ENCODE measurements around the gene GUCA1C. TPM values are rescaled to one million over a fixed set of nuclear protein-coding genes. Genes with fewer than 3 reads are reported as not detected.

GUCA1C gene, protein sequence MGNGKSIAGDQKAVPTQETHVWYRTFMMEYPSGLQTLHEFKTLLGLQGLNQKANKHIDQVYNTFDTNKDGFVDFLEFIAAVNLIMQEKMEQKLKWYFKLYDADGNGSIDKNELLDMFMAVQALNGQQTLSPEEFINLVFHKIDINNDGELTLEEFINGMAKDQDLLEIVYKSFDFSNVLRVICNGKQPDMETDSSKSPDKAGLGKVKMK
- total RNA-seq: not detected in 2 replicates

DNA sequence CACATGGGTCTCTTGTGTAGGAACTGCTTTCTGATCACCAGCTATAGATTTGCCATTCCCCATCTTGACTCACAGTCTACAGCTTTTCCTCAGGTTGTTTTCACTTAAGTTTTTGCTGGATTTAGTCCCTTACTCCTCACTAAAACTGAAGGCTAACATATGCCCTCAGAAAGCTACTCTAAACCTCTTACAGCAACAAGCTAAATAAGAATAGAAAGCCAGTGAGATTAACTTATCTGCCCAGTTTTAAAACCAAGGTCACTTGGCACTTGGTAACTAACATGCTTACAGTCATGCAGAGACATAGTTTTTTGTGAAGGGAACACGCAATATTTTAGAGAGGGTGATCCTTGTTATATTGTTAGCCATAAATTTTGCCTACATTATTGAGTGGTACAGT lies at the start of gene GUCA1C:
TSS of gene GUCA1C (minus strand) at position 180 of the 400 bp plus-strand sequence. CDS start at position 63, 117 bp downstream.
- no peak for DNase-seq (ENCODE audit: low read depth in 2 of 2)

DNA sequence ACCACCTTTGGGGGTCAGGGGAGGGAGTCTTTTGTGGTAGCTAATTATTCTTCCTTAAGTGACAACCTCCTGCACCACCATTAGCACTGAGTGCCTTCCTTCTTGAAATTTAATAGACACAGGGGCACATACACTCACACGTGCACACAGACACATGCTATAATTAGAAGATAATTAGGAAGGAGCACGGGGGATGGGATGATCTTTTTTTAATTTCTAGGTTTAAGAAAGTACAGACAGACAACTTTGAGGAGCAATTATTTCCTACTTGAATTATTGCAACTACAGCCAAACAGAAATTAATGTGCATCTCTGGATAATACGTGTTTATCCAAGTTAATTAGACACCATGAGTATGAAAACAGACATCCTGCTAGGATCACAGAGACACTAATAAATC lies 44.8 kb upstream of the GUCA1C start:
- DNase-seq (ENCODE audit: low read depth in 2 of 2): no peak

DNA sequence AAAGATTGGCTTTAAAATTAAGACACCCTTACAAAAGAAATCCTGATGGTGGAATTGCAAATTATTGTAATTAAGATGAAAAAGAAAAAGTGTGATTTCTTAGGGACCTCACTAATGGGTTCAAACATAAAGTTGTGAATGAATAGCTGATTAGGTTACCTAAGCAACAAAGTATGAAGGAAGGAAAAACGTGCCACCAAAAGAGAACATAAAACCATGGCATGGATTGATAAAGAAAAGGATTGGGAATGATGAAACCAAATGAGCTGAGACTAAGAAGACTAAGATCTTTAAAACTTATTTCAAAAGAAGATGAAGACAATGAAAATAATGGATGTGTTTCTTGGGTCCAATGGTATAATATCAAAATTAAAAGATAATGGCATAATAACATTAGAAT lies 32.2 kb upstream of the GUCA1C start:
- DNase-seq (ENCODE audit: low read depth in 2 of 2): no peak

DNA sequence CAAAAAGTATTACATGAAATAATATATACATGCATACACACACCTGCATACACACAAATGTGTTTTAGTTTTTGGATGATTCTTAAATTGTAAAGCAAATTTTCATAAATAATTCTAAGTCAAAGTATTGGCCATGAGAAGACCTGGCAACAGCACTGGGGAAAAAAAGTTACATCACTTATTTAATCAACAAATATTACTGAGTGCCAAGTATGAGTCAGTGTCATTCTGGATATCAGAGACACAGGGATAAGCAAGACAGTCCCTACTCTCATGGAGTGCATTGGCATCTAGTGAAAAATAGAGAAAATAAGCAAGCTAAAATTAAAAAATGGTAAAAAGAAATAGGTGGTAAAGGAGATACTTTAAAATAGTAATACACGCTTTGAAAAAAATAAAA lies 29.4 kb upstream of the GUCA1C start:
- no peak for DNase-seq (ENCODE audit: low read depth in 2 of 2)

DNA sequence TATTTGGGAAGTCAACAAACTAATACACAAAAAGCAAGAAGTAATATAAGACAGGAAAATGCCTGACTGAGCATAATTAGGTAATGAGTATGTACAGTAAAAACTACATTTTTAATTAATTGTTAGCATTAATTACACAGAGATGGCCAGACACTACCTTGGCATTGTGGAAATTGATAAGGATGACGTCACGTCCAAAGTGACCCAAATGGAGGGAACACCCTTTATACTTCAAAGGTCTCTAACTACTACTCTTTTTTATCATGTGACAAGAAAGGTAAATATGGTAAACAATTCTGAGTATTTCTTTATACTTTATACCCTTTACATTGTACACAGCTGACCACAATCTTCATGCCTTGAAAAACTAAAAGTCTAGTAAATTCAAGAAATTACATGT lies 22.4 kb upstream of the GUCA1C start:
- no peak for DNase-seq (ENCODE audit: low read depth in 2 of 2)

DNA sequence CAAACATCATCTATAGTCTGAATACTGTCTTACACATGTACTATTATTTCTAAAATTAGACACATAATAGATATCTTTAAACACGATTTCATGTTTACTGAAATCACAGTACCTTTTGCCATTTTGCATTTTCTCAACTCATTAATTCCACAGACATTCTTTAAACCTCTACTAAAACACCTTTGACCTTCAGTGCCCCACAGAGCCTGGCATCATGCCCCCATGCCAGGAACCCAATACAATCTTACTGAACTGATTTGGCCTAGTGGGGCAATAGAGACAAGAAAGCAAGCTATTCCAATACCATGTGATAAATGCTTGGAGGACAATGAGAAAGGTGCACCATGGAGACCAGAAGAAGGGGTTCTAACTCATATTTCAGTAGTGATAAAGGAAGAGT lies 19.3 kb upstream of the GUCA1C start:
- DNase-seq (ENCODE audit: low read depth in 2 of 2): no peak

DNA sequence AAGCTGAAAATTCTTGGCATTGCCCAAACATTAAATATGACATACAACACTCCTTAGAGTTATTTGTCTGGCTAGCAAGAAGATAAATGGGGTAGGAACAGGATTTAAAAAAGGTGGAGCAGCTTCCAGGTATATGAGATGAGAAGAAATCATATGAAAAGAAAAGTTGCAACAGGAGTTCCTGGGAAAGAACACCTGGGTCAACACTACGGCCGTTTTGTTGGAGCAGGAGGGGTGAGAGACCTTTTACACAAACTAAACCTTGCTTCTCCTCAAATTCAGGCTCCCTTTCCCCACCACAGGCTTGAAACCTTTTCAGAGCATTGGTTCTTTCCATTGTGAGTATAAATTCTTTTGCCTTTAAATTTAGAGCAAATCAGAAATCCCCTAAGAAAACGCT lies 18.8 kb upstream of the GUCA1C start:
- DNase-seq (ENCODE audit: low read depth in 2 of 2): no peak

DNA sequence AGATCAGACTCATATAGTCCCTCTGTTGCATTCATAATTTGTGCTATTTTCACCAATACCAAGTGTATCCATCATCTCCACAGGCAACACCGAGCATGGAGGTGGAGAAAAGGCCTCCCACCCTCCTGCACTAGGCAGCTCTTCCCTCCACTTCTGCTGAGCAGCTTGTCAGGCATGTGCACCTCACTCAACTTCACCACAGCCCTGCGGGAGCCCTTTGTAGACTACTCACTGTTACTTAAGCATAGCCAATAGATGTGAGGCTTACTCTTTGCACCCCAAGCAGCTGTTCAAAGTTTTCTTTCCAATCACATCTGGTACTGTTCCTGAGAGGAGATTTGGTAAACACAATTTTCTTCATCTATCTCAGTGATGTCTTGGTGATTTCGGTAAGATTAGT lies 16.9 kb upstream of the GUCA1C start:
- no peak for DNase-seq (ENCODE audit: low read depth in 2 of 2)

DNA sequence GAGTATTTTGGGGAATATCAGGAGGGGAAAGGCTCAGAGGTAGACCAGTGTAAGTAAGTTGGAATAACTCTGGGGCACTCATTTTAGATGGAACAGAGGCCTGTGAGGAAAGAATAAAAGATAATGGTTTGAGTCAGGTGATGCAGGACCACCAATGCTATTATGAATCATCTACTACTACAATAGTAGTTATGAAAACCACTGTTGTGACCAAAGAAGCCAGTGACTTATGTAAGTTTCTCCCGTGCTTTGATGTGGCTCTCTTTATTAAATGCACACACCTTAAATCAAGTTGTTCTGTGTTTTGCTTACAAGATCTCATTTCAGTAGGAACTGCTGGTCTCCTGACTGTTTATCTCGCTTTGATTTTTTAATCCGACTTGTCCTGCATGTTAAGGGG lies 13.1 kb upstream of the GUCA1C start:
- DNase-seq (ENCODE audit: low read depth in 2 of 2): no peak

DNA sequence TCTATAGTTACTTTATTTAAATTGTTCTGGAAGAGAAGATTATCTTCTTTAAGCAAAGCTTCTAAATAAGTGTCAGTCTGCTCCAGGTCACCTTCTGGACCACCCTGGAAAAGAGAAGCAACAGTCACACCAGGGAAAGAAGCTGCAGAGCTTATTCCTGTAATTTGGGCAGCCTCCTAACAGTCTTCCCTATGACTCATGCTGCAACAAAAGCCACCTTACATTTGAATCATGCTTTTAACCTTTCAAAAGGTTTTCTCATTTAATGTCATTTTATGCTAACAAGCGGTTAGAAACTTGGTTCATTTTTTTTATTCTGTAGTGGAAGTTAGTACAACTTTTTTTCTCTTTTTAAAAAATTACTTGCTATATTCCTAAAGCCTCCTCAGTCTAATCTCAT lies 5.3 kb upstream of the GUCA1C start:
- no peak for DNase-seq (ENCODE audit: low read depth in 2 of 2)

DNA sequence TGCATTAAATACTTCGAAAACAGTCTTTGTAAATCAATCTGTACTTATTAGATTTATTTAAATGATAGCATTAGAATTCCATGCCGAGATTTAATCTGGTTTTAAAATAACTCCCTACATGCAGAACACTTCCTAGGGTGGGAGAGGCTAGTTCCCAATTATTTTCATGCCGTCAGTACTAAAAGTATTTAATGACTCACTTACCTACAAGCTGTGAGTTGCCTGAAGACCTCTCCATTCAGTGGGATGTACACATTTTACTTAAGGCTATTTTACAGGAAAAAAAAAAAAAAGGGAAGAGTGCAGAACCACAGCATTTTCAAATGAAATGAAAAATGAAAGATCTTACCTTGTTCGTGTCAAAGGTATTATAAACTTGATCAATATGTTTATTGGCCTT lies 469 bp downstream of the GUCA1C start:
- no peak for DNase-seq (ENCODE audit: low read depth in 2 of 2)

DNA sequence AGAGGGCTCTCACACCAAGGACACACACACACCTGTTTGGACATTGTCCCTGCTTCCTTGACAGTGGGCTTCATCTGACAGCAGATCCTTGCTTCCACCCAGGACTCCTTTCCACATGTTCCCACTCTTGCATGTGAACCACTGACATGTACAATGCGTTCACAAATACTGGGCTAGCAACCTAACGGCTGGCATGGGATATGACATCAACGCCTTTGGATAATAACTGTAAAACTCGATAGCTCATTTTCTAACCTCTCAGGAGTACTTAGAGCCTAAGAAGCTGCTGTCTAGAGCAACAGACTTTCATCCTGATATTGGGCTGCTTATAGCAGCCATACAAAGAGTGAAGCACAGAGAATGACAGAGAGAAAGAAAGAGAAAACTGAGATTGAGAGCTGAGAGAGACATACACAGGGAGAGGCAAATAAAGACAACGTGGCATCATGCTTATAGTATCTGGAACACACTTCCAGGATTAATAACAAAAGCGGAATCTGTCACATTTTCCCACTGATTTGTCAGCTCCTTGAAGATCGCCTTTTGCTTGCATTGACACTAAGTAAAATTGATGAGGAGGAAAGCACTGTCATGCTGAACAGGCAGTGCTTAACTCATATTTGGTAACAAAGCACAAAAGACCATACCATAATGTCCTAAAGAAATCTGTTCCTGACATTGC lies 1.7 kb downstream of the GUCA1C start:
- no peak for DNase-seq (ENCODE audit: low read depth in 2 of 2)

DNA sequence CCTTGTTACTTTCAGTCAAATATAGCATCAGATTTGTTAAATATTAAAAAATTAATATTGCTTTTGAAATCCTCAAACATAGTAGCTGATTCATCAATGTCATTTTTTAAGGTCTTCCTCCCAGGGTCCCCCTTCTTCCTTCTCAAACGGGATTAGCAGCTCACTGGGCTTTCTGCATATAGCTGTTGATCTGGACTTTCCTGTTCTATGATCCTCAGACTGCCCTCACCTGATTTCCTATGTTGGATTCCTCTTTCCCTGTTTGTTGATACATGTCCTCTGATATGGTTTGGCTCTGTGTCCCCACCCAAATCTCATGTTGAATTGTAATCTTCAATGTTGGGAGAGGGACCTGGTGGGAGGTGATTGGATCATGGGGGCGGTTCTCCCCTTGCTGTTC lies 5.8 kb downstream of the GUCA1C start:
- DNase-seq (ENCODE audit: low read depth in 2 of 2): no peak

DNA sequence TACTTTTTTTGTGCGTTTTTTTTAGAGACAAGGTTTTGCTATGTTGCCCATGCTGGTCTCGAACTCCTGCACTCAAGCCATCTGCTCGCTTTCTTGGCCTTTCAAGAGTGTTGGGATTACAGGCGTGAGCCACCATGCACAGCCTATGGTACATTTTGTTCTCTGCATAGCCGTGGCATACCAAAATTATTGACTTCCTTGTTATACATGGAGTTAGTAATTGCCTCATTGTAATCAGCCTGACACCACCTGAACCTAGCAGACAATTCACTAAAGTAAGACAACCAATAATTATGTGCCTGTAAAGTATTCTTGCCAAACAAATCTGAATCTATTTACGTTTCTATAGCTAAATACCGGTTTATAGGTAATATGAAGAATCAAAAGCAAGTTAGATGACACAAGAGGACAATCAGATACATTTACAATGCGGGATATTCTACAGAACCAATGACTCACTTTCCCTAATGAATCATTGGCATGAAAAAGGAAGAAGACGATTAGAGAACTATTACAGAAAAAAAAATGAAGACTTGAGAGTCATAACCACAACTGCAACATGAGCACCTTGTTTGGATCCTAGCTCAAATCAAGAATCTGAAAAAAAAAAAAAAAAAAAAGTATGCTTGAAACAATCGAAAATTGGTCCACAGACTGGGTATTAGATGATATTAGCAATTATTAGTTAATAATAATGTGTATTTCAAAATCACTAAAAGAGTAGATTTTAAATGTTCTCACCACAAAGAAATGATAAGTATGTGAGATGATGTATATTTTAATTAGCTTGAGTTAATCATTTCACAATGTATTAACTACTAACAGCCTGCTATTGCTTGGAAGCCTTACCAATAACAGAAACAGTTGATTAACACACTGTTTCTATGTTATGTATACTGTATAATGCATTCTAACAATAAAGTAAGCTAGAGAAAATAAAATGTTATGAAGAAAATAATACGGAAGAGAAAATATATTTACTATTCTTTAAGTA lies 7.1 kb downstream of the GUCA1C start:
- no peak for DNase-seq (ENCODE audit: low read depth in 2 of 2)

DNA sequence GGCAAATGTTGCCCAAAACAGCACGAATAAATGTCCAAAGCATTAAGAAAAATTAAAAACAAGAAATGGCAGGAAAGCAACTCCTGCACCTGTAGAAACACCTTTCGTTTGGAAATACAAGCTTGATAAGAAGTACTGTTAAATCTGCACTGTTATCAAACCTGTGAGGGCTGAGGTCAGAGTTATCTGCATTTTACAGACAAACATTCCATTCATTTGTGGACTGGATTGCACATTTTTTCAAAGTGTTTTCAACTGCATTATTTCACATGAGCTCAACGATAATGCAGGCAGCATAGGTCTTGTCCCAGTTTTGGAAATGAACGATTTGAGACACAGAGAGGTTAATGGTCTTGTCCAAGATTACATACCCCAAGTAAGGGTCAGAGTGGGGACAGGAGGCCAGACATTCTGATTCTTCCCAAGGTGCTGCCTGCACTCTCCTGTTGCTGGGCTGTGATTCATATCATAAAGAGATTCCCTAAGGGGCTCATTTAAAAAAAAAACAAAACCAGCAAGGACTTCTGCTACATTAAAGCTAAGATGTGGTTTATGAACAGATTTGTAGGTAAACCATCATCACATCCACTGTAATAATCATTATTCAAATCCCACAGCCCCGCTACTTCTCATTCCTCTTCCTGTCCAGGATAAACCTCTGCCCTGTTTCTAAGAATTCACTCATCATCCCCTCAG lies 13.0 kb downstream of the GUCA1C start:
- no peak for DNase-seq (ENCODE audit: low read depth in 2 of 2)

DNA sequence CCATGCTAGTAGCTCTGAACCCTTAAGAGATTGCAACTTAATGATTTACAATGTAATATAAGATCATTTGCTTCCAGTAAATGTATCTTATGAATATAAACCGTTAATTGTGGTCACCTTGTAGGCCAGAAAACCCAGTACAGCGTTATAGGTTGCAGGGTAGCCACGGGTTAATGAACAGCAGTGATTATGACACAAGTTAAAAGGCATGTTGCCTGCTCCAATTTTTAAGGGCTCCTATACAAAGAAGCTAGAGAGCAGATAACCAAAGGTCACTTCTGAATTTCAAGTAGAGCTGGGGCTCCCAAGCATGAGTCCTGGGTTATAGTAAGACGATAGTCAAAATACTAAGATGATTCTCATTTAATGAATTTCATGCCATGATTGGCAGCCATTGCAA lies 13.5 kb downstream of the GUCA1C start:
- DNase-seq (ENCODE audit: low read depth in 2 of 2): no peak

DNA sequence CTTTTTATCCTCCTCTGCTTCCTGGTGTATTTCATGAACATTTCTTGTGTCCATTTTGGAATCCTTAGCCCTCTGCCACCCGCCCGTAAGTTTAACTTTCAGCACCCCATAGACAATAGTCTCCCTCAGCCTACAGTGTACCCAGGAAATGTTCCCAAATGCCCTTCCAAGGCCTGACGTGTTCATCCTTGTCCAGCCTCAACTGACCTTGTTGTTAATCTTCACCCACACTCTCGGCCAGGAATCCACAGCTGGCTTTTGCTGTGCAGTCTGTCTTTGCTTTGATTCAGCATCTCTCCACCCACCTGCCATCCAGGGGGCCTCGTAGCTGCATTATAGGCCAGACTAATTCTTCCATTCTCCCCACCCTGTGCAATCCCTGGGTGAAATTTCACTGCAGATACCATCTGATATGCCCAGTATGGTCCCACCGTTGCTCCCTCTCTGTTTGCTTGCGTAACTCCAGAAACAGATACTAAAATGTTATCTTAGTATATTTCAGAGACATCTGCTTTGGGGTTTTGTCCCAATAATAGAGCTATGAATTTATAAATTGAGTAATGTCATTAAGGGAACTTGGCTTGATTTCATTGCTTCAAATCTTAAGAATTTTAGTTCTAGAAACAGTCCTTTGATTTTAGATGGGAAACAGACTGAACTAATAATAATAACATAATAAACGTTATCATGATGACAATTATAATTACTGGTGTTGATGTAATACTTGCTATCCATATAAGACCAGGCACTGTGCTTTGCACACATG lies 16.6 kb downstream of the GUCA1C start:
- DNase-seq (ENCODE audit: low read depth in 2 of 2): no peak

DNA sequence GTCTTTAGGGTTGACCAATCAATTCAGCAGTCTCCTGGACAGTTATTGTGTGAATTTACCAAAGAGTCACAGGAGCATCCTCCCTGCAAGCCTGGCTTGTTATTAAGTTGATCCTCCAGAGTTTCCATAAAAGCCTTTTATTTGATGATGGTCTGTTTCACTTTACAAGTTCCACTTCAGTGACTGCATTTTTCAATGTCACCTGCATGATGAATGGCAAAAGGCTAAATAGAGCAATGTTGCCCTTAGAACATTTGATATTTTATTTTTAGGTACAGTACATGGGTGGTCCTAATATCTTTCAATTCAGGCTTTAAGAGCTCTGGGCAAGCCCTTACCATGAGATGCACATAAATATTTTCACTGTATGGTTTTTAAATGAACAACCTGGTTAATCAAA lies 22.6 kb downstream of the GUCA1C start:
- no peak for DNase-seq (ENCODE audit: low read depth in 2 of 2)

DNA sequence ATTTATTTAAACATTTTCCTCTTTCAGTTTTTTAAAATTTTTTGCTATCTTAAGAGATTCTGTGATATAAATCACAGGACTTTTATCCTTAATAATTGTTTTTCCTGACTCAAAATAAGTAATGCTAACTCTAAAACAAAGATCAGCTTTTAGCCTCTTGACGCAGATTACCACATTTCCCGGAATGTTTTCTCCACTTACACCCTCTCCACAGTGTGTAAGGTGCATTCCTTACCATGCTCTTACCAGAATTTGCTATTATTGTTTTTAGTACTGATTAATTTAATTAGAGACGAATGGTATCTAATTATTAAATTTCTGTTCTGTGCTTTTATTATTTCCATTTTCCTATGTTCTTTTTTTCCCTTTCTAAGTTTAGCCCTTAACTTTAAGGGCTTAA lies 34.8 kb downstream of the GUCA1C start:
- DNase-seq (ENCODE audit: low read depth in 2 of 2): no peak

DNA sequence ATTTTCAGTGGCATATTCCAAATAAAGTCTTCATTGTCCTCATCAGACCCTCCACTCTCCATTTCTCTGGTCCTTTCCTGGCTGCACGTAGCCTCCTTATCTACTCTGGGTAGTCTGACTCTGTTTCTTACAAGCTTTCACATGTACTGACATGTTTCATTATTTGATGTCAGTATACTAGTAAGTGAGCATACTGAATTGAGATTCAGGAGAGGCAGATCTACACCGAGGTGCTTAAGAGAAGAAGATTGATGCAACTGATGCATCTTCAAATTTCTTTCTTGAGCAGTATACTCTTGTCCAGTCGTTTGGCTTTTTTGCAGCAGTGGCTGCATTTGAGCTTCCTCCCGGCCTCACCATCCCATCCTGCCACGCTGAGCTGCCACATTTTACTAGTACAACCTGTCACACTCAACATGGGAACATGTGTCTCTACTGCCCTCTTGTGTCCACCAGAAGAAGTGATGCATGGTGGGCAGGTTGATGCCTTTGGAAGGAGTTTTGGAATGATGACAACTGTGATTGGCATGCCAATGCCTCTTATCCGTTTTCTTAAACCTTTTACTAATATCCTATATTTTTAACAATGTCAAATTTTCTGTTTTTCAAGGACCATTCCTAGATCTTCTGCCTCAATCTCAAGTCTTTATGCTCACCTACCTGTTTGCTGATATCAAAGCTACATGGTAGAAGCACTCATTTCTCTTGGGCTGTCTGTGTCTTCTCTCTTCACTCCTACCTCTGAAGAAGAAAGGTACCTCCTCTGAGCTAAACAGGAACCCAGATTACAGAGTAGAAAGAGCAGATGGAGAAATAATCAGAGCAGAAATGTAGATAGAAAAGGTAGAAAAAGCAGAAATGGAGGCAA lies 38.7 kb downstream of the GUCA1C start:
- DNase-seq (ENCODE audit: low read depth in 2 of 2): peak; percentile 60 to 74

Measured in dermis microvascular lymphatic vessel endothelial cell (primary cell).